IMR-90 (cell line): Measurements from ENCODE around the gene KATNIP.

Source experiments
- CTCF ChIP-seq: conservative IDR thresholded peaks from 2 replicates; pipeline ENCODE4 v1.5.1; 2012; ENCODE audit warnings: mild to moderate bottlenecking, low read depth, low read length, improper control_type of control experiment
- FOS ChIP-seq: fragments of 150-350 bp; IDR thresholded peaks from 2 replicates; pipeline ENCODE4 v1.6.1; 2016; ENCODE audit warnings: low read depth, low read length
- POLR2A ChIP-seq: IDR thresholded peaks from 2 replicates; pipeline ENCODE4 v1.6.1; 2012; ENCODE audit warnings: mild to moderate bottlenecking, low read depth, low read length

- TF ChIP-seq FOS (no peak), POLR2A (no peak), CTCF (no peak)
These were observed 6.1 kb upstream of the KATNIP start for GRCh38 chr16:27543801-27544200.
